Activated CD4-positive, CD25-positive, alpha-beta regulatory T cell treated with anti-CD3 and anti-CD28 coated beads, Interleukin-2, amount 50 U/mL, for 16 hours (primary cell): ENCODE results near the gene GRIN3A.

Experiments used
- DNase-seq: peaks from one replicate; pipeline ENCODE4 v3.0.0-alpha.2; 2020; ENCODE audit warnings: low read depth, low spot score

Gene GRIN3A

DNA sequence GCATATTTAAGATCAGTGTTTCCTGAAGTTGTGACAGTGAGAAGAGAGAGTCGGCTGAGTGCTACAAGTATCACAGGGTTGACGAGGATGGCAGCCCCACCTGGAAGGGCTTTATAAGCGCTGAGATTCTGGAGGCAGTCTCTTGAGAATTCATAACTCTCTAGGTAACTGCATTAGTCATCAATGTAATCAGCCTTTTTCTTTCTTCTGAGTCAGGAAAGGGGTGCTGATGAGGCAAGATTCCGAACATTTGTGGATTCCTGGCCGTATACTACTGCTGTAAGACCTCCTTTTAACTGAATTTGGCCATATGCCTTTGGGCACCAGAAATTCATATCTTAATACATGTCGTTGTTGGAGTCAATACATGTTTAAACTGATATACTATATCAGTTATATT is 211.4 kb downstream of the GRIN3A start:
- no peak for DNase-seq

DNA sequence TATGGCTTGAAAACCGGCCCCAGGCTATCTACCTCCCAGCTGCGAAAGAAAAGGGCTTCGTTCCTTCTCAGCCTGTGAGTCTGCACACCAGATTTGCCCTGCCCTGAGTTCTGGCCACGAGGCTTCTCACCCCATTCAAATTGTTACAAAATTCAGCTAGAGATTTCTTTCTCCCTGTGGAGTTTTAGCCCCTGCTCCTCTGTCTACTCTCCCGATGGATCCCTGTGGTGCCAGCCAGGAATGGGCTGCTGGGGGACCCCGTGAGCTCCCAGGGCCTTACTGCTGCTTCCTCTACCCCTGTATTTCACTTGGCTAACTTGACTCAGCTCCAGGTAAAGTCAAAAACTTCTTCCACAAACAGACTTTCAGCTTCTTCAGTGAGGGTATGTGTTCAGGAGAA is 214.1 kb downstream of the GRIN3A start:
- DNase-seq, result no peak
